ENCODE data around the gene C22orf15. TPM values are rescaled to one million over a fixed set of nuclear protein-coding genes. Genes with fewer than 3 reads are reported as not detected.

The C22orf15 gene
- polyA plus RNA-seq, 4 donors, result 0.07 to 0.16 TPM; not detected in 2

DNA sequence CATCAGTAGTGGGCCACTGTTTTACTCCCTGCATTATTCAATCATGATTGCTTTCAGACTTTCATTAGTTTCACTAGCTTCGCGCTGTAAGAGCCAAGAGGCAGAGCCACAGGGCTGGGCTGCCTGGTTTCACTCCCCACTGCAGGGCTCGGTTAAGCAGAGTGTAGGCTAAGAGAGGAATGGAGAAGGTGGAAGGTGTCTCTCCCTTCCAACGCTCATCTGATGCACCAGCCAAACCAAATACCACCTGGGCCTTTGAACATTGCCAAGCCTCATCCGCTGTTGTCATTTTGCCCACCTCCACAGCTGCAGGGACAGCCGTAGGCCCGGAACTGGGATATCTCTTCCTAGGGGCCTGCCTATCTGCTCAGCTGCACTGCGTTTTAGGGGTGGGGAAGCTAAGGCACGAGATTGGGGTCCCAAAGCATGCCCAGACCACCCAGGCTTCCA, 23.5 kb downstream of the C22orf15 start:
- peak overlapping the region in 2 of 3 donors; percentile 68 to 70 for H3K4me3 ChIP-seq (ENCODE audit: low read depth in 1 of 3, low read length in 3 of 3)
- 46 to 58% (median 52%) methylated on average over 9 of the region's 9 CpGs for WGBS, 3 donors
- H3K27me3 ChIP-seq (ENCODE audit: control insufficient read depth in 3 of 3, insufficient read depth in 3 of 3, low read length in 3 of 3), result no peaks in the 10 kb centered on the region
- peak overlapping the region; percentile 95 to 100 (median 99) for H3K27ac ChIP-seq (ENCODE audit: low read depth in 1 of 3, low read length in 2 of 3)
- H3K4me1 ChIP-seq (ENCODE audit: control insufficient read depth in 3 of 3, insufficient read depth in 2 of 3, low read depth in 1 of 3, low read length in 2 of 3), result peaks cover 3 to 60% (median 6%) of the 10 kb centered on the region in 3 donors
- FAIRE-seq (no peak), DNase-seq (no peak)
- H3K9me3 ChIP-seq (ENCODE audit: control insufficient read depth in 2 of 2, insufficient read depth in 1 of 2, low read depth in 1 of 2, low read length in 1 of 2), result no peaks in the 10 kb centered on the region
- H3K36me3 ChIP-seq (ENCODE audit: control insufficient read depth in 3 of 3, insufficient read depth in 2 of 3, low read depth in 1 of 3, low read length in 3 of 3), result peaks cover 0 to 16% (median 0%) of the 10 kb centered on the region in 3 donors

GRCh38 chr22:23786752-23787599, 24.2 kb downstream of the C22orf15 start, which contains the start of gene SMARCB1:
Gene SMARCB1 (plus strand): TSS chr22:23786966. CDS start chr22:23787170, 204 bp downstream.
- H3K9me3 ChIP-seq (ENCODE audit: control insufficient read depth in 2 of 2, insufficient read depth in 1 of 2, low read depth in 1 of 2, low read length in 1 of 2), result no peaks in the 10 kb centered on the region
- FAIRE-seq (no peak), DNase-seq (peak; percentile 89 to 98)
- H3K27me3 ChIP-seq (ENCODE audit: control insufficient read depth in 3 of 3, insufficient read depth in 3 of 3, low read length in 3 of 3), result no peaks in the 10 kb centered on the region
- H3K4me1 ChIP-seq (ENCODE audit: control insufficient read depth in 3 of 3, insufficient read depth in 2 of 3, low read depth in 1 of 3, low read length in 2 of 3), result peaks cover 3 to 54% (median 6%) of the 10 kb centered on the region in 3 donors
- peaks cover 0 to 23% (median 0%) of the 10 kb centered on the region in 3 donors for H3K36me3 ChIP-seq (ENCODE audit: control insufficient read depth in 3 of 3, insufficient read depth in 2 of 3, low read depth in 1 of 3, low read length in 3 of 3)
- 0 to 1% (median 0%) methylated on average over 73 to 97 of the region's 97 CpGs for WGBS, 3 donors
- peak within 1 kb of the TSS; percentile 95 to 100 (median 99) for H3K27ac ChIP-seq (ENCODE audit: low read depth in 1 of 3, low read length in 2 of 3)
- peak within 1 kb of the TSS; percentile 68 to 97 (median 70) for H3K4me3 ChIP-seq (ENCODE audit: low read depth in 1 of 3, low read length in 3 of 3)

DNA sequence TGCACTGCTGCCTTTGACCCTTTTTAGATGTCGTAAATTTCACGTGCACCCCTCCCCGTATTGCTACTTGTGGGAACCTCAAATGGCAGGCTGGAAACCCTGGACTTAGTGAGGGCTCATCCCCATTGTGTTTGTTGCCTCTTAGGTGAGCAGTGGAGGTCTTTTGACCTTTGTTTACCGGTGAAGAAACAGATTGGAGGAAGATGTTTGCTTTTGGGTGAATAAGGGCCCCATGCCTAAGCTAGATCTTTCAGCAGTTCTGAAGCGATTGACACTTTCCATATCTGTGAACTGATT, 24.8 kb downstream of the C22orf15 start:
- H3K36me3 ChIP-seq (ENCODE audit: control insufficient read depth in 3 of 3, insufficient read depth in 2 of 3, low read depth in 1 of 3, low read length in 3 of 3), result peaks cover 0 to 29% (median 0%) of the 10 kb centered on the region in 3 donors
- WGBS, 3 donors, result 0 to 2% (median 0%) methylated on average over 5 of the region's 5 CpGs
- DNase-seq, result no peak
- peaks cover 3 to 48% (median 6%) of the 10 kb centered on the region in 3 donors for H3K4me1 ChIP-seq (ENCODE audit: control insufficient read depth in 3 of 3, insufficient read depth in 2 of 3, low read depth in 1 of 3, low read length in 2 of 3)
- H3K9me3 ChIP-seq (ENCODE audit: control insufficient read depth in 2 of 2, insufficient read depth in 1 of 2, low read depth in 1 of 2, low read length in 1 of 2), result no peaks in the 10 kb centered on the region
- H3K4me3 ChIP-seq (ENCODE audit: low read depth in 1 of 3, low read length in 3 of 3), result peak overlapping the region; percentile 68 to 97 (median 70)
- H3K27me3 ChIP-seq (ENCODE audit: control insufficient read depth in 3 of 3, insufficient read depth in 3 of 3, low read length in 3 of 3), result no peaks in the 10 kb centered on the region
- no peak for FAIRE-seq
- H3K27ac ChIP-seq (ENCODE audit: low read depth in 1 of 3, low read length in 2 of 3), result peak overlapping the region in 2 of 3 donors; percentile 59 to 79

DNA sequence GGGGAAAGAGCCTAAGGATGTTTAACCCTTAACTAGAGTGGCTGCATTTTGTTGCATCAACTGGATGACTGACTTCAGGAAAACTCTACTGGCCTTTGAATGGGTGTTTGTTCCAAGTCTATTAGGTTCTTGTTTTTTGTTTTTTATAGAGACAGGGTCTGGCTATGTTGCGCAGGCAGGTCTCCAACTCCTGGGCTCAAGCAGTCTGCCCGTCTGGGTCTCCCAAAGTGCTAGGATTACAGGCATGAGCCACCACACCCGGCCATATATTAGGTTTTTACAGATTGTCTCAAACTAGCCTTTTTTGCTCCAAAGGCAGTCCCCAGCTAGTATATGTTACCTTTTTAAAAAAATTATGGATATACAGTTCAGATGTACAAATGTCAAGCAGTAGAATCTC, 25.1 kb downstream of the C22orf15 start:
- FAIRE-seq, result no peak
- DNase-seq, result no peak

GRCh38 chr22:23789121-23789520, 26.3 kb downstream of the C22orf15 start:
- H3K4me3 ChIP-seq (ENCODE audit: low read depth in 1 of 3, low read length in 3 of 3), result no peak overlapping the region
- H3K27ac ChIP-seq (ENCODE audit: low read depth in 1 of 3, low read length in 2 of 3), result no peak overlapping the region
- 53 to 71% (median 62%) methylated on average over 4 of the region's 4 CpGs for WGBS, 3 donors
- peaks cover 0 to 36% (median 6%) of the 10 kb centered on the region in 3 donors for H3K36me3 ChIP-seq (ENCODE audit: control insufficient read depth in 3 of 3, insufficient read depth in 2 of 3, low read depth in 1 of 3, low read length in 3 of 3)
- no peaks in the 10 kb centered on the region for H3K27me3 ChIP-seq (ENCODE audit: control insufficient read depth in 3 of 3, insufficient read depth in 3 of 3, low read length in 3 of 3)
- peaks cover 3 to 32% (median 6%) of the 10 kb centered on the region in 3 donors for H3K4me1 ChIP-seq (ENCODE audit: control insufficient read depth in 3 of 3, insufficient read depth in 2 of 3, low read depth in 1 of 3, low read length in 2 of 3)
- no peaks in the 10 kb centered on the region for H3K9me3 ChIP-seq (ENCODE audit: control insufficient read depth in 2 of 2, insufficient read depth in 1 of 2, low read depth in 1 of 2, low read length in 1 of 2)
- DNase-seq (no peak), FAIRE-seq (no peak)

More for the DNA sequence above, 25.1 kb downstream of the C22orf15 start:
- H3K4me1 ChIP-seq (ENCODE audit: control insufficient read depth in 3 of 3, insufficient read depth in 2 of 3, low read depth in 1 of 3, low read length in 2 of 3), result peaks cover 3 to 44% (median 6%) of the 10 kb centered on the region in 3 donors
- H3K27me3 ChIP-seq (ENCODE audit: control insufficient read depth in 3 of 3, insufficient read depth in 3 of 3, low read length in 3 of 3), result no peaks in the 10 kb centered on the region
- H3K36me3 ChIP-seq (ENCODE audit: control insufficient read depth in 3 of 3, insufficient read depth in 2 of 3, low read depth in 1 of 3, low read length in 3 of 3), result peaks cover 0 to 32% (median 0%) of the 10 kb centered on the region in 3 donors
- peak overlapping the region in 1 of 3 donors; percentile 79 for H3K27ac ChIP-seq (ENCODE audit: low read depth in 1 of 3, low read length in 2 of 3)
- H3K4me3 ChIP-seq (ENCODE audit: low read depth in 1 of 3, low read length in 3 of 3), result peak overlapping the region; percentile 68 to 97 (median 70)
- 46 to 56% (median 48%) methylated on average over 3 of the region's 3 CpGs for WGBS, 3 donors
- H3K9me3 ChIP-seq (ENCODE audit: control insufficient read depth in 2 of 2, insufficient read depth in 1 of 2, low read depth in 1 of 2, low read length in 1 of 2), result no peaks in the 10 kb centered on the region

- Histone ChIP-seq H3K4me1 (ENCODE audit: control insufficient read depth in 3 of 3, insufficient read depth in 2 of 3, low read depth in 1 of 3, low read length in 2 of 3) (peaks cover 2 to 27% (median 6%) of the 10 kb centered on the region in 3 donors), H3K27me3 (ENCODE audit: control insufficient read depth in 3 of 3, insufficient read depth in 3 of 3, low read length in 3 of 3) (no peaks in the 10 kb centered on the region), H3K36me3 (ENCODE audit: control insufficient read depth in 3 of 3, insufficient read depth in 2 of 3, low read depth in 1 of 3, low read length in 3 of 3) (peaks cover 2 to 42% (median 6%) of the 10 kb centered on the region in 3 donors), H3K27ac (ENCODE audit: low read depth in 1 of 3, low read length in 2 of 3) (no peak overlapping the region), H3K9me3 (ENCODE audit: control insufficient read depth in 2 of 2, insufficient read depth in 1 of 2, low read depth in 1 of 2, low read length in 1 of 2) (no peaks in the 10 kb centered on the region), H3K4me3 (ENCODE audit: low read depth in 1 of 3, low read length in 3 of 3) (no peak overlapping the region)
- DNase-seq (no peak), FAIRE-seq (no peak)
- 76 to 83% (median 80%) methylated on average over 4 of the region's 4 CpGs for WGBS, 3 donors
These were observed 26.8 kb downstream of the C22orf15 start for GRCh38 chr22:23789638-23790037.

- Histone ChIP-seq H3K9me3 (ENCODE audit: control insufficient read depth in 2 of 2, insufficient read depth in 1 of 2, low read depth in 1 of 2, low read length in 1 of 2) (no peaks in the 10 kb centered on the region), H3K4me1 (ENCODE audit: control insufficient read depth in 3 of 3, insufficient read depth in 2 of 3, low read depth in 1 of 3, low read length in 2 of 3) (peaks cover 2 to 25% (median 6%) of the 10 kb centered on the region in 3 donors), H3K36me3 (ENCODE audit: control insufficient read depth in 3 of 3, insufficient read depth in 2 of 3, low read depth in 1 of 3, low read length in 3 of 3) (peaks cover 4 to 54% (median 6%) of the 10 kb centered on the region in 3 donors), H3K4me3 (ENCODE audit: low read depth in 1 of 3, low read length in 3 of 3) (no peak overlapping the region), H3K27ac (ENCODE audit: low read depth in 1 of 3, low read length in 2 of 3) (no peak overlapping the region), H3K27me3 (ENCODE audit: control insufficient read depth in 3 of 3, insufficient read depth in 3 of 3, low read length in 3 of 3) (no peaks in the 10 kb centered on the region)
- WGBS, 3 donors, result 73 to 83% (median 83%) methylated on average over 11 of the region's 11 CpGs
- DNase-seq (no peak), FAIRE-seq (no peak)
These were observed 28.3 kb downstream of the C22orf15 start for GRCh38 chr22:23790819-23791737.

Data from small intestine (tissue), 7 donors.